Esophagus squamous epithelium (tissue), 4 donors: Measurements from ENCODE around the gene OGG1.

Experiments
- CTCF ChIP-seq, 6 experiments: fragments of 450-650 bp in 4 of 6; fragments of 200-600 bp in 2 of 6; sonication (generic) in 2 of 6; IDR thresholded peaks; one replicate each; pipeline ENCODE4 v1.5.1; 2016 to 2019; ENCODE audit warnings: antibody characterized with exemption in 6 of 6, mild to moderate bottlenecking in 4 of 6, moderate library complexity in 4 of 6
- POLR2A ChIP-seq, 4 donors: fragments of 450-650 bp; IDR thresholded peaks; one replicate each; pipeline ENCODE4 v1.6.1; 2017; ENCODE audit warnings: antibody characterized with exemption in 4 of 4, mild to moderate bottlenecking in 4 of 4, moderate library complexity in 3 of 4

GRCh38 chr3:9794400-9794799 is 44.6 kb downstream of the OGG1 start:
- no peak for TF ChIP-seq CTCF (IDR thresholded peaks at IDR 0.05)
- TF ChIP-seq POLR2A (IDR thresholded peaks at IDR 0.05), result no peak
